IMR-90 (cell line): ENCODE measurements around the gene ERC2. TPM values are rescaled to one million over a fixed set of nuclear protein-coding genes. Genes with fewer than 3 reads are reported as not detected.

Source experiments
- ATAC-seq: fragments of 200-7000 bp; cut with Tn5 transposase; 2 replicates; pipeline ENCODE4 v1.9.1; 2020; ENCODE audit warnings: low read depth, mild to moderate bottlenecking, moderate library complexity
- BruUV-seq: library from RNA; stranded (reverse); fragments of 400-500 nt; replicated peaks from 2 replicates; lab custom pipeline; 2021; lab: Mats Ljungman, UMichigan
- CTCF ChIA-PET: fragments of 300-600 bp; formaldehyde crosslinking; extraction: SDS; loops from one replicate; lab custom pipeline; 2021; ENCODE audit warnings: antibody characterized with exemption; lab: Yijun Ruan, JAX
- POLR2A ChIA-PET: fragments of 300-600 bp; sonication (Branson Sonifier 250); formaldehyde crosslinking; loops from one replicate; lab custom pipeline; 2022; ENCODE audit warnings: antibody characterized with exemption; ENCODE audit not compliant: unreplicated experiment; lab: Charles Lee
- DNase-seq: peaks from one replicate; pipeline ENCODE4 v3.0.0; 2013
- H2AFZ ChIP-seq: replicated peaks from 2 replicates; pipeline ENCODE3; 2013; ENCODE audit warnings: low read length, mild to moderate bottlenecking; ENCODE audit not compliant: poor library complexity
- H2AK5ac ChIP-seq: 2 replicates; pipeline ENCODE4 v1.6.1; 2013; ENCODE audit warnings: low read depth, low read length, inconsistent platforms
- H2AK9ac ChIP-seq: replicated peaks from 2 replicates; pipeline ENCODE3; 2013; ENCODE audit warnings: mild to moderate bottlenecking, low read depth, low read length, moderate library complexity; ENCODE audit not compliant: poor library complexity
- H2BK120ac ChIP-seq: 2 replicates; pipeline ENCODE4 v1.6.1; 2013; ENCODE audit warnings: low read depth, low read length, inconsistent platforms
- H2BK15ac ChIP-seq: 3 replicates; pipeline ENCODE4 v1.6.1; 2013; ENCODE audit warnings: low read depth, low read length, inconsistent platforms
- H2BK20ac ChIP-seq: 2 replicates; pipeline ENCODE4 v1.6.1; 2013; ENCODE audit warnings: low read depth, mild to moderate bottlenecking, inconsistent platforms, low read length, moderate library complexity
- H2BK5ac ChIP-seq: 2 replicates; pipeline ENCODE4 v1.6.1; 2013; ENCODE audit warnings: mild to moderate bottlenecking, low read depth, low read length, inconsistent platforms; ENCODE audit not compliant: poor library complexity, severe bottlenecking
- H3K14ac ChIP-seq: replicated peaks from 2 replicates; pipeline ENCODE4 v1.6.1; 2013; ENCODE audit warnings: low read depth, low read length, inconsistent platforms
- H3K18ac ChIP-seq: 2 replicates; pipeline ENCODE4 v1.6.1; 2013; ENCODE audit warnings: low read depth, low read length, control low read depth
- H3K23ac ChIP-seq: 2 replicates; pipeline ENCODE4 v1.6.1; 2013; ENCODE audit warnings: low read depth, low read length, inconsistent platforms
- H3K27ac ChIP-seq: 2 replicates; pipeline ENCODE4 v1.5.1; 2013; ENCODE audit warnings: mild to moderate bottlenecking, control low read depth, low read length; ENCODE audit not compliant: insufficient read depth
- H3K27me3 ChIP-seq: 2 replicates; pipeline ENCODE4 v1.6.1; 2013; ENCODE audit warnings: low read length; ENCODE audit not compliant: control insufficient read depth, insufficient read depth
- H3K36me3 ChIP-seq: 2 replicates; pipeline ENCODE4 v1.6.1; 2013; ENCODE audit warnings: low read length, mixed read lengths; ENCODE audit not compliant: control insufficient read depth, insufficient read depth
- H3K4ac ChIP-seq: 2 replicates; pipeline ENCODE4 v1.6.1; 2013; ENCODE audit warnings: low read depth, low read length, inconsistent platforms
- H3K4me1 ChIP-seq: 2 replicates; pipeline ENCODE4 v1.6.1; 2013; ENCODE audit warnings: low read length, mixed read lengths; ENCODE audit not compliant: control insufficient read depth, insufficient read depth
- H3K4me2 ChIP-seq: 2 replicates; pipeline ENCODE4 v1.6.1; 2013; ENCODE audit warnings: low read depth, mild to moderate bottlenecking, control low read depth, low read length, moderate library complexity
- H3K4me3 ChIP-seq: 2 replicates; pipeline ENCODE4 v1.5.1; 2013; ENCODE audit warnings: low read depth, mild to moderate bottlenecking, control low read depth, low read length, moderate library complexity; ENCODE audit not compliant: insufficient read depth
- H3K56ac ChIP-seq: 2 replicates; pipeline ENCODE4 v1.6.1; 2013; ENCODE audit warnings: low read length, inconsistent platforms; ENCODE audit not compliant: insufficient read depth; ENCODE audit errors: extremely low read depth
- H3K79me1 ChIP-seq, 2 experiments: 2 replicates each; pipeline ENCODE4 v1.6.1; 2013; ENCODE audit warnings: low read length in 2 of 2, inconsistent platforms in 1 of 2, low read depth in 1 of 2
- H3K9ac ChIP-seq: 2 replicates; pipeline ENCODE4 v1.6.1; 2013; ENCODE audit warnings: low read depth, low read length, control low read depth
- H3K9me1 ChIP-seq: 2 replicates; pipeline ENCODE4 v1.6.1; 2013; ENCODE audit warnings: low read length, inconsistent platforms; ENCODE audit not compliant: insufficient read depth
- H3K9me3 ChIP-seq: 2 replicates; pipeline ENCODE4 v1.6.1; 2013; ENCODE audit warnings: low read length; ENCODE audit not compliant: control insufficient read depth, insufficient read depth
- H4K20me1 ChIP-seq: 2 replicates; pipeline ENCODE4 v1.6.1; 2013; ENCODE audit warnings: low read length, inconsistent platforms; ENCODE audit not compliant: insufficient read depth
- H4K5ac ChIP-seq: 2 replicates; pipeline ENCODE4 v1.6.1; 2013; ENCODE audit warnings: mild to moderate bottlenecking, low read depth, low read length, control low read depth
- H4K8ac ChIP-seq, 2 experiments: 2 replicates each; pipeline ENCODE4 v1.6.1; 2013; ENCODE audit warnings: low read depth in 2 of 2, low read length in 2 of 2, control low read depth in 1 of 2, inconsistent platforms in 1 of 2
- H4K91ac ChIP-seq: 2 replicates; pipeline ENCODE4 v1.6.1; 2013; ENCODE audit warnings: low read depth, low read length, inconsistent platforms; ENCODE audit not compliant: insufficient read depth
- BHLHE40 ChIP-seq: fragments of 150-350 bp; IDR thresholded peaks from 2 replicates; pipeline ENCODE4 v1.6.1; 2016; ENCODE audit warnings: mild to moderate bottlenecking, low read depth, low read length
- CEBPB ChIP-seq: IDR thresholded peaks from 2 replicates; pipeline ENCODE4 v1.6.1; 2012; ENCODE audit warnings: low read depth, low read length, improper control_type of control experiment
- FOS ChIP-seq: fragments of 150-350 bp; IDR thresholded peaks from 2 replicates; pipeline ENCODE4 v1.6.1; 2016; ENCODE audit warnings: low read depth, low read length
- MXI1 ChIP-seq: IDR thresholded peaks from 2 replicates; pipeline ENCODE4 v1.6.1; 2012; ENCODE audit warnings: low read depth, mild to moderate bottlenecking, low read length, moderate library complexity, borderline replicate concordance
- POLR2A ChIP-seq: IDR thresholded peaks from 2 replicates; pipeline ENCODE4 v1.6.1; 2012; ENCODE audit warnings: mild to moderate bottlenecking, low read depth, low read length
- RAD21 ChIP-seq: IDR thresholded peaks from 2 replicates; pipeline ENCODE4 v1.6.1; 2012; ENCODE audit warnings: low read length, improper control_type of control experiment
- RFX5 ChIP-seq: IDR thresholded peaks from 2 replicates; pipeline ENCODE4 v1.8.0; 2012; ENCODE audit warnings: low read depth, mild to moderate bottlenecking, low read length, moderate library complexity
- SMC3 ChIP-seq: fragments of 150-350 bp; IDR thresholded peaks from 2 replicates; pipeline ENCODE4 v1.6.1; 2016; ENCODE audit warnings: low read depth, mild to moderate bottlenecking, antibody characterized with exemption, low read length, moderate library complexity
- WGBS, 2 experiments: methylation state at CpG; one replicate each; pipeline versions ENCODE4 v1.1.5 to v1.1.7; 2013; ENCODE audit warnings: missing lambda C conversion rate in 2 of 2; ENCODE audit not compliant: insufficient read length in 1 of 2; ENCODE audit errors: extremely low coverage in 2 of 2; 5-methylcytosine and 5-hydroxymethylcytosine counted together
- dilution Hi-C: fragments of 300-500 bp; cut with HindIII; formaldehyde crosslinking; loops from one replicate; pipeline ENCODE4 v1.14.3; 2018; ENCODE audit warnings: low sequenced_read_pairs; ENCODE audit not compliant: unreplicated experiment
- in situ Hi-C: fragments of 300-500 bp; cut with MboI; formaldehyde crosslinking; loops from 3 replicates; pipeline ENCODE4 v1.14.3; 2019; ENCODE audit warnings: low sequenced_read_pairs, inconsistent platforms, mixed read lengths
- intact Hi-C: fragments of 100-400 bp; cut with micrococcal nuclease; formaldehyde crosslinking; loops from 2 replicates; pipeline ENCODE4 v1.10.0; 2022
- polyA plus RNA-seq, 3 experiments: library from polyadenylated mRNA; depleted of rRNA; stranded (reverse); fragments of >200 nt; gene quantifications; 2 replicates each; pipeline ENCODE4 v1.2.3, GENCODE V29; 2012; ENCODE audit warnings: low replicate concordance in 1 of 3
- total RNA-seq: library from RNA; depleted of rRNA; stranded (reverse); fragments of >200 nt; gene quantifications from 2 replicates; pipeline ENCODE4 v1.2.3, GENCODE V29; 2012
- TF ChIP-seq, protein P1 (sequence below): conservative IDR thresholded peaks from 2 replicates; pipeline ENCODE4 v1.5.1; 2012; ENCODE audit warnings: mild to moderate bottlenecking, low read depth, low read length, improper control_type of control experiment

Gene ERC2
- total and polyA plus RNA-seq, 2 of the 4 experiments (the other 2 are of a cell fraction) = 0.17 to 0.18 TPM

DNA sequence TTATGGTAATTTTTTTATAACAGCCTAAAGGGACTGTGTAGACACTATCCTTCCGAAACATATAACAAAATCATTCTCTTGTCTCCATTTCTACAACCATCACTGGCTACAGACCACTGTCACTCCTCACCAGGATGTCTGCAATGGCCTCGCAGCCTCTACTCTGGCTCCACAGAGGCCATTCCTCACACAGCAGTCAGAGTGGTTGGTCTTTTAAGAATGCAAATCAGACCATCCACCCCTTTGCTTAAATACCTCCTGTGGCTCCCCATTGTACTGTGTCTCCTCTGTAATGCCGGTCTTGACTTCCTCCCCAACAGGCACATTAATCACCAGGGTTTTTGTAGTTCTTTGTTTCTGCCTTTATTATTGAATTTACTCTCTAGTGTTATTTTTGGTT lies 344.8 kb downstream of the ERC2 start:
- peaks cover under 1% of the 10 kb centered on the region for H3K27me3 ChIP-seq
- peaks cover 2% of the 10 kb centered on the region; the same call in 1 of the 2 replicates for H3K4me1 ChIP-seq
- no peak for TF ChIP-seq POLR2A
- no peak for TF ChIP-seq SMC3
- no peak for TF ChIP-seq RAD21
- no peak for TF ChIP-seq CEBPB
- no peak for TF ChIP-seq RFX5
- TF ChIP-seq, protein P1, sequence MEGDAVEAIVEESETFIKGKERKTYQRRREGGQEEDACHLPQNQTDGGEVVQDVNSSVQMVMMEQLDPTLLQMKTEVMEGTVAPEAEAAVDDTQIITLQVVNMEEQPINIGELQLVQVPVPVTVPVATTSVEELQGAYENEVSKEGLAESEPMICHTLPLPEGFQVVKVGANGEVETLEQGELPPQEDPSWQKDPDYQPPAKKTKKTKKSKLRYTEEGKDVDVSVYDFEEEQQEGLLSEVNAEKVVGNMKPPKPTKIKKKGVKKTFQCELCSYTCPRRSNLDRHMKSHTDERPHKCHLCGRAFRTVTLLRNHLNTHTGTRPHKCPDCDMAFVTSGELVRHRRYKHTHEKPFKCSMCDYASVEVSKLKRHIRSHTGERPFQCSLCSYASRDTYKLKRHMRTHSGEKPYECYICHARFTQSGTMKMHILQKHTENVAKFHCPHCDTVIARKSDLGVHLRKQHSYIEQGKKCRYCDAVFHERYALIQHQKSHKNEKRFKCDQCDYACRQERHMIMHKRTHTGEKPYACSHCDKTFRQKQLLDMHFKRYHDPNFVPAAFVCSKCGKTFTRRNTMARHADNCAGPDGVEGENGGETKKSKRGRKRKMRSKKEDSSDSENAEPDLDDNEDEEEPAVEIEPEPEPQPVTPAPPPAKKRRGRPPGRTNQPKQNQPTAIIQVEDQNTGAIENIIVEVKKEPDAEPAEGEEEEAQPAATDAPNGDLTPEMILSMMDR = no peak
- no peak for TF ChIP-seq MXI1
- TF ChIP-seq BHLHE40 = no peak
- no peak for TF ChIP-seq FOS
- H2BK20ac ChIP-seq = no peak overlapping the region
- no peak overlapping the region for H3K9ac ChIP-seq
- H3K18ac ChIP-seq = no peak overlapping the region
- no peak overlapping the region for H4K5ac ChIP-seq
- ATAC-seq (no peak), DNase-seq (no peak)
- H2BK5ac ChIP-seq = no peak overlapping the region
- 60% methylated on average over 1 of the region's 3 CpGs; no CpG with 5 or more reads in 1 of the 2 experiments for WGBS, 2 experiments
- no peak overlapping the region for H2BK120ac ChIP-seq
- H3K56ac ChIP-seq = no peak overlapping the region
- no peaks in the 10 kb centered on the region for H3K79me1 ChIP-seq
- H4K20me1 ChIP-seq = no peaks in the 10 kb centered on the region
- H4K91ac ChIP-seq = no peak overlapping the region
- no peak overlapping the region for H2BK15ac ChIP-seq
- intact Hi-C loops (no loop called here), in situ Hi-C loops (no loop called here), dilution Hi-C loops (no loop called here)
- no peak overlapping the region for H3K14ac ChIP-seq
- no peak overlapping the region for H4K8ac ChIP-seq
- H2AK5ac ChIP-seq = no peak overlapping the region
- no peak overlapping the region for H3K27ac ChIP-seq
- CTCF ChIA-PET = interaction anchor here (0.5 kb wide), 1 partner anchor 1716 kb away, joined by 3 read pairs; no protein-coding TSS in a partner anchor
- H2AK9ac ChIP-seq = no peak overlapping the region
- POLR2A ChIA-PET = no interaction called here
- H3K4me2 ChIP-seq = no peak overlapping the region
- no peak overlapping the region for H3K4ac ChIP-seq
- H3K9me3 ChIP-seq = no peaks in the 10 kb centered on the region
- no peaks in the 10 kb centered on the region for H3K36me3 ChIP-seq
- no TSS peak for BruUV-seq
- no peak overlapping the region for H3K4me3 ChIP-seq
- no peak overlapping the region for H2AFZ ChIP-seq
- no peak overlapping the region for H3K23ac ChIP-seq
- H3K9me1 ChIP-seq = no peaks in the 10 kb centered on the region
